Measurements from ENCODE around the gene RHOBTB3.
"Not testable (repeated sequence)": the region's sequence is repeated elsewhere in the genome, so short reads cannot be mapped to it uniquely, and the experiment has no call there.

The RHOBTB3 gene

GRCh38 chr5:95803271-95804148 is 72.4 kb downstream of the RHOBTB3 start:
- DNase-seq = no peak

GRCh38 chr5:95804736-95805539 is 73.8 kb downstream of the RHOBTB3 start:
- no peak for DNase-seq

- DNase-seq = no peak
Observed at GRCh38 chr5:95806687-95807086, 75.6 kb downstream of the RHOBTB3 start.

GRCh38 chr5:95808013-95808685 is 77.0 kb downstream of the RHOBTB3 start:
- DNase-seq = no peak

GRCh38 chr5:95808686-95809413 is 77.7 kb downstream of the RHOBTB3 start:
- peak; percentile 12 to 65 (median 32) for DNase-seq

- DNase-seq = no peak
Observed at GRCh38 chr5:95809414-95809960, 78.4 kb downstream of the RHOBTB3 start.

- no peak for DNase-seq
Observed at GRCh38 chr5:95810305-95811125, 79.4 kb downstream of the RHOBTB3 start.

GRCh38 chr5:95811126-95811423 is 79.9 kb downstream of the RHOBTB3 start:
- not testable (repeated sequence) for DNase-seq

GRCh38 chr5:95811461-95812073 is 80.4 kb downstream of the RHOBTB3 start:
- not testable (repeated sequence) for DNase-seq

GRCh38 chr5:95812074-95812471 is 80.9 kb downstream of the RHOBTB3 start:
- peak in 1 of 4 experiments; percentile 11 for DNase-seq

- DNase-seq = not testable (repeated sequence)
Observed at GRCh38 chr5:95813035-95813434, 81.9 kb downstream of the RHOBTB3 start.

- no peak for DNase-seq
Observed at GRCh38 chr5:95815155-95815729, 84.1 kb downstream of the RHOBTB3 start.

- no peak for DNase-seq
Observed at GRCh38 chr5:95816341-95816740, 85.2 kb downstream of the RHOBTB3 start.

- no peak for DNase-seq
Observed at GRCh38 chr5:95816776-95817175, 85.6 kb downstream of the RHOBTB3 start.

GRCh38 chr5:95817430-95817829 is 86.3 kb downstream of the RHOBTB3 start:
- no peak for DNase-seq

GRCh38 chr5:95818181-95819147 is 87.3 kb downstream of the RHOBTB3 start:
- DNase-seq = no peak

GRCh38 chr5:95821110-95822021 is 90.2 kb downstream of the RHOBTB3 start:
- DNase-seq = no peak

GRCh38 chr5:95822043-95822541 is 91.0 kb downstream of the RHOBTB3 start:
- peak in 1 of 4 experiments; percentile 19 for DNase-seq
